OCI-LY7 (cell line): ENCODE results near the gene PCLAF.
"Not testable (repeated sequence)": the region's sequence is repeated elsewhere in the genome, so short reads cannot be mapped to it uniquely, and the experiment has no call there.

Experiments used
- EZH2phosphoT487 ChIP-seq: fragments of 200-600 bp; sonication (generic); IDR thresholded peaks from 2 replicates; pipeline ENCODE4 v1.6.1; 2018; ENCODE audit warnings: low read depth, borderline replicate concordance, mild to moderate bottlenecking, mixed run types, antibody characterized with exemption, low read length, moderate library complexity, mixed read lengths
- TF ChIP-seq, protein P1 (sequence below): fragments of 200-600 bp; sonication (generic); conservative IDR thresholded peaks from 2 replicates; pipeline ENCODE4 v1.5.1; 2014; ENCODE audit warnings: mild to moderate bottlenecking, antibody characterized with exemption, low read length, moderate library complexity, mixed read lengths

DNA sequence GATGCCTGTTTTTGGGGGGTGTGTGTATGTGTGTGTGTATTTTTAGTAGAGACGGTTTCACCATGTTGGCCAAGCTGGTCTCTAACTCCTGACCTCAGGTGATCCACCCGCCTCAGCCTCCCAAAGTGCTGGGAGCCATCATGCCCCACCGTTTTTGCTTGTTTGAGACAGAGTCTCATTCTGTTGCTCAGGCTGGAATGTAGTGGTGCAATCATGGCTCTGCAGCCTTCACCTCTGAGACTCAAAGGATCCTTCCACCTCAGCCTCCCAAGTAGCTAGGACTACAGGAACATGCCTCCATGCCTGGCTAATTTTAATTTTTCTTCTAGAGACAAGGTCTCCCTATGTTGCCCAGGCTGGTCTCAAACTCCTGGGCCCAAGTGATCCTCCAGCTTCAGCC, 11.2 kb upstream of the PCLAF start:
- TF ChIP-seq, protein P1, sequence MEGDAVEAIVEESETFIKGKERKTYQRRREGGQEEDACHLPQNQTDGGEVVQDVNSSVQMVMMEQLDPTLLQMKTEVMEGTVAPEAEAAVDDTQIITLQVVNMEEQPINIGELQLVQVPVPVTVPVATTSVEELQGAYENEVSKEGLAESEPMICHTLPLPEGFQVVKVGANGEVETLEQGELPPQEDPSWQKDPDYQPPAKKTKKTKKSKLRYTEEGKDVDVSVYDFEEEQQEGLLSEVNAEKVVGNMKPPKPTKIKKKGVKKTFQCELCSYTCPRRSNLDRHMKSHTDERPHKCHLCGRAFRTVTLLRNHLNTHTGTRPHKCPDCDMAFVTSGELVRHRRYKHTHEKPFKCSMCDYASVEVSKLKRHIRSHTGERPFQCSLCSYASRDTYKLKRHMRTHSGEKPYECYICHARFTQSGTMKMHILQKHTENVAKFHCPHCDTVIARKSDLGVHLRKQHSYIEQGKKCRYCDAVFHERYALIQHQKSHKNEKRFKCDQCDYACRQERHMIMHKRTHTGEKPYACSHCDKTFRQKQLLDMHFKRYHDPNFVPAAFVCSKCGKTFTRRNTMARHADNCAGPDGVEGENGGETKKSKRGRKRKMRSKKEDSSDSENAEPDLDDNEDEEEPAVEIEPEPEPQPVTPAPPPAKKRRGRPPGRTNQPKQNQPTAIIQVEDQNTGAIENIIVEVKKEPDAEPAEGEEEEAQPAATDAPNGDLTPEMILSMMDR: not testable (repeated sequence)
- TF ChIP-seq EZH2phosphoT487: not testable (repeated sequence)
